HG03196 (cell line): ENCODE measurements around the gene MEGF6.
"Not testable (repeated sequence)": the region's sequence is repeated elsewhere in the genome, so short reads cannot be mapped to it uniquely, and the experiment has no call there.

ENCODE experiments used
- ATAC-seq: cut with Tn5 transposase; IDR thresholded peaks from one replicate; pipeline ENCODE4 v1.9.1; 2021; ENCODE audit not compliant: unreplicated experiment

MEGF6 gene

DNA sequence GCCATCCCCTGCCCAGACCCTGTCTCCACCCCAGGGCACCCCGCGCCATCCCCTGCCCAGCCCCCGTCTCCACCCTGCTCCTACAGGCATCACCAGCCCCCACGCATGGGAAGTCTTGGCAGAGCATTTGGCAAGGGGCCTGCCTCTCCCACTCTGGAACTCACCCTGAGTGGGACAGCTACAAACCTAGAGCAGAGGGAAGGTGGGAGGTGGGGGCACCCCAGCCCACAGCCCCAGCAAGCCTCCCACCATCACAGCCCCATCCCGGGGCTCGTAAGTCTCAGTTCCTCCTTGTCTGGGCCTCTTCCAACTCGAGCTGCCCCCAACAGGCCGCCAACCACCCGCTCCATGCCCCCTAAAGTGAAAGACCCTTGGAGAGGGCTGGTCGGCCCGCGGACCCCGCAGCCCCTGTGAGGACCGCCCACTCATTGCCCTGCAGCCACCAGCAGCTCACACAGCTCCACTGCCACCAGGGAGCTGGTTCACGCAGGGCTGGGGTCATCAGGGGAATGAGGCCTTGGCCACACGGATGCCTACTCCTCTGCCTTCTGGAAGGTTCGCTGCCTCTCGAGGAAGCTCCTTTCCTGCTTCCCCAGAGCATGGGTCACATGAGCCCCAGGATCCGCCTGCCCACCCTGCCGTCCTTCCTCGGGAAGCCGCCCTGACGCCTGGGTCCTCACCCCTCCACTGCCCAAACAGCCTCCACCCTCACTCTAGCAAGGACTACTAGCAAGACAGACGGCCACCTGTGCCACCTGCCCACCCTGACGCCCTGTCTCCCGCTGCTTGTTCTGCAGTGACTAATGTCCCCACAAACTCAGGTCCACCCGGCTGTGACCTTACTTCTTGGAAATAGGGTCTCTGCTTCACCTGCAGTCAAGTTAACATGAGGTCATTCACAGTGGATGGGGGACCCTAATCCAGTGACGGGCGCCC is 14.4 kb downstream of the MEGF6 start:
- no peak for ATAC-seq

DNA sequence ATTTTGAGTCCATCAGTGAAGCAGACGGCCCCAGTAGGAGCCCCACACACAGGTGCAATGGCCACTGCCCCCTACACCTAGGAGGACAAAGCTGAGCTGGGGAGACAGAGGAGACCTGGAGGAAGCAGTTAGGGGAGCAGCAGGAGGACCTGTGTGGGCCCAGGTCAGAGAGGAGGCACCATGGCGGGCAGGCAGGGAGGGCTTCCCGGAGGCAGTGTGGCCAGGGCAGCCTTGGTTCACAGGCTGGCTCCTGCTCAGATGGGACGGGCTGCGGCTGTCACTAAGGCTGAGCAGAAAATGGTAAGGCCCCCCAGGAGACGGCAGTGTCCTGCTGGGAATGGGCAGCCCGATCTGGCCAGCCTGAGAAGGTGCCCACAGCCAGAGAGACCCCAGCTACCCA is 15.4 kb downstream of the MEGF6 start:
- no peak for ATAC-seq

DNA sequence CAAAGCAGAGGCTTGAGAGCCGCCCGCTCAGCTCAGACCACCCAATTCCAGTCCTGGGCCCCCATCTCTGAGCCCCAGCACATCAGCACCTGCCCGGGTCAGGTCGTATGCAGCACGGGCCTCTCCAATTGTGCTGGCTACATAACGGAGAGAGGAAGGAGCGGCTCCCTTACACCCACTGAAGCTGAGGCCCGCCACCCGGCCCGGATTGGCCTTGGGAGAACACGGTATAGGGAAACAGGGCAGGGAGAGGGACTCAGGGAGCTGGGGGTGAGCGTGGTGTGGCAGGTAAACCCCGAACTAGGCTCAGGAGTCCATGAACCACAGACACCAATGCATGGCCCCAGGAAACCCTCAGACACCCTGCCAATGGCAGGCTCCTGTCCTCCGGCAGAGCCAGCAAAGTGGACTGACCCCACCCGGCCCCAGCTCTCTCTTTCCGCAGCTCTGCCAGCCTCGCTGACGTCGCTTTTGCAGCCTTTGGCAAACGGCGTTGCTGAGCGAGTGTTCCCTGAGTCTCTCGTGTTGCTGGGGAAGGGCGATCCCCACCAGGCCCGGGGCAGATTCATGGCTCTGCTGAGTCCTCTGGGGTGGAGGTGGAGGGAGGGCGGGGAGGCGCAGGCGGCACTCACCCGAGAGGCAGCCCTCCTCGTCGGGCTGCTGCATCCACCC is 16.5 kb downstream of the MEGF6 start:
- ATAC-seq = no peak

DNA sequence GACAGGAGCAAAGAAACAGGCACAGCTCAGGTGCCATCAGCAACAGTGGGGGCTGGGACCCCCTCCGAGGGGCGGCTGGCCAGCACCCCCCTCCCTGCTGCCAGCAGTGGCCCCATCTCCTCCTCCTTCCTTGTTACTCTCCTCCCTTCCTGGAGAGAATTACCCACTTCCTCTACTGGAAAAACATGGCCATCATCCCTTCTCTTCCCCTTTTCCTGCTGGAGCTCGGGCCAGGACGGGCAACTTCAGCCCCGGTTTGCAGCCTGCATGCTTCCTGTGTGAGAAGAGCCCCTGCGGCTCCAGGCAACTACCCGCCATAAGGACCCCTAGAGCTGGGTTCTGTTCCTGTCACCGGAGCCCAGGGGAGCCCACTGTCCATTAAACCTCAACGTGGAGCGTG is 17.6 kb downstream of the MEGF6 start:
- ATAC-seq = no peak

DNA sequence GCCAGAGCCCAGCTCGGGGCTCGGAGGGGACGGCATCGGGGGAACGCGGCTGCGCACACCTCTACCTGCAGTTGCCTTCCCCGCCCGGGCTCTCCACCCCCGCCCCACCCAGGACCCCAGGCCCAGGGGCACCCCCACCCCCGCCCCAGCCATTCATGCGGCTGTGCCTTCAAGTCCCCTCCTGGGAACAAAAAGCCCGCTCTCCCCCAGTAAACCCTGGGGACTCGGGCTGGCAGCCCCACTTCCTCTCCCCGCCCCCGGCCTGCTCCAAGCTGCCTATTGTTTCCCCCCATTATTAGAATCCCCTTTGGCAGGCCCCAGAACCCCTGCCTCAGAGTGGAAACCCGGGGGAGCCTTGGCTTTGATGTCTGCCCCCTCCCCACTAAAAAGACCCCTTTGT is 18.0 kb downstream of the MEGF6 start:
- no peak for ATAC-seq

DNA sequence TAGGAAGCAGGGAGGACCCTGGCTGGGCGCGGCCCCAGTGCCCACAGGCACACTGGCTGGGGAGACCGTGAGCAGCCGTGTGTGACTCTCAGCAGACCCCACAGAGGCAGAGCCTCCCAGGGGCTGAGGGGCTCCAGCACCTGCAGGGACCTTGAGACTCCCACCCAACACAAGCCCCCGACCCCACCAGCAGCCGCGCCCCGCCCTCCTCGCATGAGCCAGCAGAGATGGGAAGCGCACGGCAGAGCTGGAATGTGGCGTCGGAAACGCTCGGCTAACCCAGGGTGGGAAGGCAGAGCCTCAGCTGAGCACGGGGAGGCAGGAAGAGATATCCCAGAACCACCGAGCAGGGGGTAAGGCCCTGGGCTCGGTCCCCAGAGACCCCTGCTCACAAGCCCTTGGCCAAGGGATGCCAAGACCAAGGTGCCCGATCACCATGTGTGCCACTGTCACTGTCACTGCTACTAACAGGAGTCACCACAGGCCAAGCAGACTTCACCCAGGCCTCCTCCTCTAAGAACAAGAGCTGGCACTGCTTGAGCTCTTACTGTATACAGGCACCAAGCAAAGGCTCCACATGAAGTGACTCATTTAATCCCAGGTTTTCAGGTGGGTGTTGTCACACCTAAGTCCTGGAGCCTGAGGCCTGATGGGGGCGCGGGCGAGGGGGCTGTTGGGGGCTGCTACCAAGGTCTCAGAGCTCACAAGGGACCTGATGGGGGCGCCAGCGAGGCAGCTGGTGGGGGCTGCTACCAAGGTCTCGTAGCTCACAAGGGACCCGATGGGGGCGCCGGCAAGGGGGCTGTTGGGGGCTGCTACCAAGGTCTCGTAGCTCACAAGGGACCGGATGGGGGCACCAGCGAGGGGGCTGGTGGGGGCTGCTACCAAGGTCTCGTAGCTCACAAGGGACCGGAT is 20.1 kb downstream of the MEGF6 start:
- ATAC-seq = no peak

DNA sequence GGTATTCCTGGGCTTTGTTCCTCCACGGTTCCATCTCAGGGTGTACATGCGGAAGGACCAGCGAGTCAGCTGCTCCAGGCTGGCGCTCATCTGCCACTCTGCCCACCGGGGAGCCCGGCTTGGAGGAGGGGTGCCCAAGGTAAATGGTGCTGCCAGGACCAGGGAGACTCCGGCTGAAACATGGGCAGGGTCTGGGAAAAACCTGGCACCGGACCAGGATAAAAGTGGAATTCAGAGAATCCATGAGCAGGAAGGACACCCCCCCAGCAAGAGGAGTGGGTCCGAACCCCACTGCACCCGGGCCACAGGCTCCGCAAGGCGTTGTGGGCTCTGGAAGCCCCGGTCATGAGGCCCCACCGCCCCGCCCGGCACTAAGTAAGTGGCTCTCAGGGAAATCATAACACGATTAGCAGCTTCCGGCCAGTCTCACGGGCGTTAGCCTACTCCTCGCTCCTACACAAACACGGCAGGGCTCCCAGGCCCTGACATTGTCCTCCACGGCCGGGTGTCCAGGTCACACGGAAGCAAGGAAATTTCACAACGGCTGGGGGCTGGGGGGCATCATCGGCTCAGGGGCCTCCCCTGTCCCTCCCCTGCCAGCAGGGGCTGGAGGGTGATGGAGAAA is 21.1 kb downstream of the MEGF6 start:
- no peak for ATAC-seq

DNA sequence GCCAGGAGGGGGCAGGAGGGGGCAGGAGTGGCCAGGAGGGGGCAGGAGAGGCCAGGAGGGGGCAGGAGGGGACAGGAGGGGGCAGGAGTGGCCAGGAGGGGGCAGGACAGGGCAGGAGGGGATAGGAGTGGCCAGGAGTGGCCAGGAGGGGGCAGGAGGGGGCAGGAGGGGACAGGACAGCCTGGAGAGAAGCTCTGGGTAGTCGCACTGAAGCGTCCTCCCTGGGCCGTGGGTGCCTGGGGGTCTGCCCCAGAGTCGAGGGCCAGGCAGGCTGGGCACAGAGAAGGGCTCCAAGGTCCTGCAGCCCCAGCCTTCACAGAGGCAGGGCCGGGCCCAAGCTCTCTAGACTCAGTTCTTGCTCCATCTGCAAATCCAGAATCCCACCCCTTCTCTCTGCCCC is 22.9 kb downstream of the MEGF6 start:
- ATAC-seq = no peak

DNA sequence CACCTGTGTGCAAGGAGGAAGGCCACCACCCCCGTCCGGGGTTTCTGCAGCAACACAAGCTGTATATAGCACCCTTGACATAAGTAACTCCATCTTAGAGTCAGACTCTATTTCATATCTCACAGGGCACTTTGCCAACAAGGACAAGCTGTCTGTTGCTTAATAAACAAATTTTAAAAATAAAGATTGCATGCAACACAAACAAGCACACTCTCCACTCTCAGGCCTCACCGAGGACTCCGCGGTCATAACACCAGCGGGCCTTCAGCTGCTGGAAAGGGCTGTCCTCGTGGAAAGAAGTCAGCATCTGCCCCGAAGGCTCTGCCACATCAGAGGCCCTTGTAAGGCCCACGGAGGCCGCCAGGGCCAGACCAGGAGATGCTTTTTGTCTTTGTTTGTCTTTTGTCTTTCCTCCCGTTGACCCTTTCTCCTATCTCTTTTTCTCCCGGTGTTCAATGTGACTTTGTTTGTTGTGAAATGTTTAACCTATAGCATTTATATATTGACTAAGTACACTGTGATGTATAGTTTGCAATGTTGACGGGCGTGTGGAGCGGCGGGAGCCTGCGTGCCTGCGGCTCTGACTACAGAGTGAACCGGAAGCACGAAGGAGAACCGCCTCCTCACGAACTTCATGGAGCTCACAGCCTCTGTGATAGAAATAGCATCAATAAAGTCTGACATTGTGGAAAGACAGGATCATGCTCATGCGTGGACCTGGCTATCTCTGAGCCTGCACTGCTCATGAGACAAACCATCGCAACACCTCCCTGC is 24.1 kb downstream of the MEGF6 start:
- no peak for ATAC-seq

DNA sequence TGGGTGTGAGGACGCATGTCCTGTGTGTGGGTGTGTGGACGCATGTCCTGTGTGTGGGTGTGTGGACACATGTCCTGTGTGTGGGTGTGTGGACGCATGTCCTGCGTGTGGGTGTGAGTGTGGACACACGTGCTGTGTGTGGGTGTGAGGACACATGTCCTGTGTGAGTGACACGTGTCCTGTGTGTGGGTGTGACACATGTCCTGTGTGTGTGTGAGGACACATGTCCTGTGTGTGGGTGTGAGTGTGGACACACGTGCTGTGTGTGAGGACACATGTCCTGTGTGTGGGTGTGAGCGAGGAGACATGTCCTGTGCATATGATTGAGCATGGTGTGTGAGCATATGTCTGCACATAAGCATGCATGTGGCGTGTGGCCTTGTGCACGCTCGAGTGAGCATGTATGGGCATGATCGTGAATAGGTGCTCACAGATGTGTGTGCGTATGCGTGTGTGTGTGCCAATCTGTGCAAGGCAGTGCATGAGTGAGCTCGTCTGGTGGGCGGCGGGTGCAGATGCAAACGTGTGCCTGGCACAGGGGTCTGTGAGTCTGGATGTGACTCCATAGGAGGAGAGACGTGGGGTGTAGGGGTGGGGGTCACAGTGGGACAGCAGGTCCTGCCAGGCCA is 25.3 kb downstream of the MEGF6 start:
- no peak for ATAC-seq

DNA sequence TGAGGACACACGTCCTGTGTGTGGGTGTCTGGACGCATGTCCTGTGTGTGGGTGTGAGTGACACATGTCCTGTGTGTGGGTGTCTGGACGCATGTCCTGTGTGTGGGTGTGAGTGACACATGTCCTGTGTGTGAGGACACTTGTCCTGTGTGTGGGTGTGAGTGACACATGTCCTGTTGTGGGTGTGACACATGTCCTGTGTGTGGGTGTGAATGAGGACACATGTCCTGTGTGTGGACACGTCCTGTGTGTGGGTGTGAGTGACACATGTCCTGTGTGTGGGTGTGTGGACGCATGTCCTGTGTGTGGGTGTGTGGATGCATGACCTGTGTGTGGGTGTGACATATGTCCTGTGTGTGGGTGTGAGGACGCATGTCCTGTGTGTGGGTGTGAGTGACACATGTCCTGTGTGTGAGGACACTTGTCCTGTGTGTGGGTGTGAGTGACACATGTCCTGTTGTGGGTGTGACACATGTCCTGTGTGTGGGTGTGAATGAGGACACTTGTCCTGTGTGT is 25.9 kb downstream of the MEGF6 start:
- ATAC-seq = not testable (repeated sequence)

DNA sequence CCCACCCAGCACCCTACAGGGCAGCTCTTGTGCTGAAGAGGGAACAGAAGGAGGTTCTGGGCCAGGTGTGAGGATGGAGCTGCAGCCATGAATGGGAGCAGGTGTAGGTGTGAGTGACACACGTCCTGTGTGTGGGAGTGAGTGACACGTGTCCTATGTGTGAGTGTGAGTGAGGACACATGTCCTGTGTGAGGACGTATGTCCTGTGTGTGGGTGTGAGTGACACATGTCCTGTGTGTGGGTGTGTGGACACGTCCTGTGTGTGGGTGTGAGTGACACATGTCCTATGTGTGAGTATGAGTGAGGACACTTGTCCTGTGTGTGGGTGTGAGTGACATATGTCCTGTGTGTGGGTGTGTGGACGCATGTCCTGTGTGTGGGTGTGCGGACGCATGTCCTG is 26.4 kb downstream of the MEGF6 start:
- ATAC-seq = no peak

DNA sequence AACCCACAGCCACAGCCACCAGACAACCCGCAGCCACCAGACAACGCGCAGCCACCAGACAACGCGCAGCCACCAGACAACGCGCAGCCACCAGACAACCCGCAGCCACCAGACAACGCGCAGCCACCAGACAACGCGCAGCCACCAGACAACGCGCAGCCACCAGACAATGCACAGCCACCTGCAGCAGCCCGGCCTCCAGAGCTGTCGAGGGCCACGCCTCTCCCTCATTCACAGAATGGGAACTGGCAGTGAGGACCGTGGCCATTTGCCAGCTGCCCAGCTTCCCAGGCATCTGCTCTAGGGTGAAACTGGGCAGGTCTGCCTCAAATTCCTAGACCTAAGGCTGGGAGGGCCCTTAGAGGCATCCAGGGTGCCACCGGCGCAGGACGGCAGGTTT is 27.6 kb downstream of the MEGF6 start:
- ATAC-seq = not testable (repeated sequence)

DNA sequence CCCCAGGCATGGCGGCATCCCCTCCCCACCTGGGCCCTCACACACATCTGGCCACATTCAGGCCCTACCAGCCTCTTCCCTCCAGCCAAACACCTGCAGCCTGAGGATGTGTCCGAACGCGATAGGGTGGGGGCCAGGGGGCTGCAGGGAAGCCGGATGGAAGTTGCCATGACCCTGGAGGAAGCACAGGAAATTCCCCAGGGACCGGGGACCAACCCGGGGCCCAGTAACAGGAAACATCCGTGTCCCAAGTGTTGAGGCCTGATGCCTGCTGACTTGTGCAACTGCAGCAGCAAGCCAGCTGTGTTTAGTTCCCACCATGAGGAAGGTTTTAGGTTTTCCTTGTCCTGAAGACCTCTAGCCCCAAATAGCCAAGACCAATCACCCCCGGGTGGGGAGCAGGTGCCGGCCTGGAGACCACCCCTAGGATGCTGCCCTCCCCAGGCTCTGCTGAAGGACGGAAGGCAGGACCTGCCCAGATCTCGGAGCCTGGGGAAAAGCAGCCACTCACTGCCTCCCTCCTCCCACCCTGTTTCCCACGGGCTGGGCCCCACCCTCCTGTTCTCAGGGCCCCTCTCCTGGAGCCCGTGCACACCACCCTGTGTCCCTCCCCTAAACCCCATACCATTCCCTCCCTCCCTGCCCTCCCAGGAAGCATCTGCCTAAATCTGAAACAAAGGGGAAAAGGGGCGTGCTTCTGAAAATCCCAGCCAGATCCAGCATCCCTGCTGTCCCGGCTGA is 29.8 kb downstream of the MEGF6 start:
- no peak for ATAC-seq

DNA sequence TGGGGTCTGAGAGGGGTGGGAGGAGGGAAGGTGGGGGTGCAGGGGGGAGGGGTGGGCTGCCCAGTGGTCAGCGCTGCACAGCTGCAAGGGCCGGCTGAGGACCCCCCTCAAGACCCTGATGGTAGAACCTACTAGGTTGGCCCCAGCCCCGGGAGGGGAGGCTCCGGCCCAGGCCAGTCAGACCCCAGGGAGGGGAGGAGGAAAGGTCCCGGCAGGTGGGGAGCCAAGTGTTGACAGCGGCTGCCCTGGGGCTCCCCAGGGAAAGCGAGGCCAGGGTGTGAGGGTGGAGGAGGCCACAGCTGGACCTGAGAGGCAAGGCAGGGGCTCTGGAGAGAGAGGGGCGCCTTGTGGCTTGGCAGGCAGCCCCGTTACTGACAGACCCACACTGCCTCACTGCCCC is 31.1 kb downstream of the MEGF6 start:
- ATAC-seq = no peak

DNA sequence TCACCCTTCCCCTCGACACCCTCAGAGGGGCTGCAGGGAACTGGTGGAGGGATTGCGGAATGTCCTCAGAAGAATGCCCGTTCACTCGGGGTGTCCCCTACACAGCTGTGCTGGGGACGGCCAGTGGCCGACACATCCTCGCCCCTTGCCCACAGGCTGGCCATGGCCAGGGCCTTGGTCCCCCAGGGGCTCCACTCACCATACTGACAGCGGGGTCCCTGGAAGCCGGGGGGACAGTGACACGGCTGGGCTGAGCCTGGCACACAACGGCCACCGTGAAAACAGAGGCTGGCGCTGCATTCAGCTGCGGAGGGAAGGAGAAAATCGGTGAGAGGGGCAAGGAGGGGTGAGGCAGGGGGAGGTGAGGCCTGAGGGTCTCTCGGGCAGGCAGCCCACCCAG is 31.7 kb downstream of the MEGF6 start:
- no peak for ATAC-seq

DNA sequence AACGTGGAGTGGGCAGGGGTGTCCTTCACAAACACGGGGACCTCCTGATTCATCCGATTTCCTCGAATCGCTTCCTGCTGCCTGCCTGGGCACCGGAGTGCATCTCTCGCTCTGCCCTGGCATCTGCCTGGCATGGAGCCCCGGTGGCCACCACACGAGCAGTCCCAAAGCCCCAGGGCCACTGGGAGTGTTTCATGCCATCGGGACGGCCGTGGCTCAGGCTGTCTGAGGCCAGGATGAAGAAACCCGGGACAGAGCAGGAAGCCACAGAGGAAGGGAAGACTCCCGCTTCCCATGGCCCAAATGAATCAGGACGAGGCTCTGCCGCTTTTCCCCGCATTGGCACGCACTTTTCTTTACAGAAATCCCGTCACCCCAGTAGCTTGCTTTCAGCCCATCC is 32.4 kb downstream of the MEGF6 start:
- ATAC-seq = no peak

DNA sequence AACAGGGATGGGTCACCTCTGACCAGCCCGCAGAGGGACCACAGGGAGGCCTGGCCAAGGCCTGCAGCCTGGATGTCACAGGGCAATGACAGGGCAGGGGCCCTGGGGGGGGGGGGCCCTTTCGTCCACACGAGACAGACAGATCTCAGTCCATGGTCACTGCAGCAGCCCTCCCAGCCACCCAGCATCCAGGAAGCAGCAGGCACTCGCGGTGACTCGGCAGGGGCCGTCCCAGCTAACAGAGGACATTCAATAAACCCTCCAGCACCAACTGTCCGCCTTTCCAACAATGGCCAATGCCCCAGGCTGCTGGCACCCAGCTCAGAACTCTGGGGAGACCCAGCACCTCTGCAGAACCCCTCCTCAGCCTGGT is 32.9 kb downstream of the MEGF6 start:
- ATAC-seq = no peak
